ENCODE results near the gene TLL2.
A peak's percentile ranks its signal among the peaks of the same experiment; 100 is the strongest.

Gene TLL2

DNA sequence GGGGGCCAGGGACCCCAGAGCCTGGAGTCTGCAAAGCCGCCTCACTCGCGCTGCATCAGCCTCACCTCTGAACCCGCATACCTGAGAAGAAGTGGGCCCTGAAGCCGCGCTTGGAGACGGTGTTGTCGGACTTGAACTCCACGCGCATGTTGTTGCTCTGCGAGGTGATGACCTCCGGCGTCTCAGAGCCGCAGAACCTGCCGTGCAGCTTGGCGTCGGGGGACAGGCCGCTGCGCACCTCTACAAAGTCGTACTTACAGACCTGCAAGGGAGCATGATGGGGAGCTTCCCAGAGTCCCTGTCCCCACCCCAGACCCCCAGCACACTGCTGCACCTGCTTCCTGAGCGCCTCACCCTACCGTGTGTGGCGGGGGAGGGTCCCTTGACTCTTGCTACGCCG lies 129.2 kb downstream of the TLL2 start:
- no peak for DNase-seq

DNA sequence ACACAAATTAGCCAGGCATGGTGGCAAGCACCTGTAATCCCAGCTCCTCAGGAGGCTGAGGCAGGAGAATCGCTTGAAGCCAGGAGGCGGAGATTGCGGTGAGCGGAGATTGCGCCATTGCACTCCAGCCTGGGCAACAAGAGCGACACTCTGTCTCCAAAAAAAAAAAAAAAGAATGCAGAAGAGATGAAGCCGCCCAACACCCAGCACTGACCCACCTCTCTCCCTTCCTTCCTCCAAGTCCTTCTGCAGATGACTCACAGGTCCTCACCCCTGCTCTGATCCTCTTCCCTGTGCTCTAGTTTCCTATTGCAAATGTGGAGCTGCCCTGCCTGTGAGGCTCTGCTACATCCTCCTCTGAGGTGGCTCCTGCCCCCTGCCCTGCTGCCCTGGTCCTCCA lies 132.9 kb downstream of the TLL2 start:
- DNase-seq, result no peak

DNA sequence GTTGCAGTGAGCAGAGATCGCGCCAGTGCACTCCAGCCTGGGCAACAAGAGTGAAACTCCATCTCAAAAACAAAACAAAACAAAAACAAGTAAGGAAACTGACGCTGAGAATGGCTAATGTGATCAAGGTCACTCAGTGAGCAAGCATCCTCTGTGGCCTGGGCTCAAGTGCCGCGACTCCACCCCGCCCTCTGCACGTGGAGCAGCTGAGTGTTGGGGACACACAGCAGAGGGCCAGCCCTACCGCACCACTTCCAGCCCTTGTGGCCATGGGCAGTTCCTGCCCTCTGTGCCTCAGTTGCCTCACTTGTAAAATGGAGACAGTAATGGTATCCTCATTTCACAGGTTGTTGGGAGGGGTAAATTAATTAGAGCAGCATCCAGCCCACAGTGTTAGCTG lies 134.0 kb downstream of the TLL2 start:
- DNase-seq, result no peak

DNA sequence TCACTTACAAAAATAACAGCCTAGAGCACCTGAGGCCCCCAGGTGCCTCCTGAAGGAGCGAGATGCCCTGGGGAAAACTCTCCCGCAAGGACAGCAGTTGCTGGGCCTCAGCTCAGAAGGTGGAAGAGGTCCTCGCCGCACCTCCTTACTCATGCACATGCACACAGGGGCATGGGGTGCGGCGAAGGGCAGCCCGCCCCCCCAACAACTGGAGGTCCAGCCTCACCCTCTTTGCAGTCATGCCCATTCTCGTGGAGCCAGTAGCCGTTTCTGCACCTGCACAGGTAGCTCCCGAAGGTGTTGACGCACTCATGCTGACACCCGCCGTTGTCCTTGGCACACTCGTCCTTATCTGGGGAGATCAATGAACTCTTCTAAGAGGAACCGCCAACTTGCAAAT lies 135.0 kb downstream of the TLL2 start:
- DNase-seq, result no peak

DNA sequence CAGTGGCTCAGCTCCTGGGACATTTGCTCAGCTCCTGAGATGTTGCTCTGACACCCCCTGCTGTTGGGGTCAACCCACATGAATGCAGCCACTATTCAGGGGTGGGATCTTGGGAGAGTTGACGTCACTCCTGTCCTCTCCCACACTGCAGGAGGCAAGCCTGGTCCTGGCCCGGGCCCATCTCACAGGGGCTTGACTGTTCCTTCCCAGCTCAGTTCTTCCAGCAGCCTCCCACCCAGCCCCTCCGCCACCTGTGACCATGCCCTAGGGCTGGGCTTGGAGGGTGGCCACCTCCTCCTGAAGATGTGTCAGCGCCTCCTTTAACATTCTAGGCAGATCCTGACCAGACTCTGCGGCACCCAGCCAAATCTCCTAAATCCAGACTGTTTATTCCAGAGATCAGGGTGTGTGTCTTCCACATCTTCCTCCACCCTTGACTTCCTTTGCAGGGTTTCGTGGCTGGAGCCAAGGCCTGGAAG lies 135.9 kb downstream of the TLL2 start:
- DNase-seq, result no peak

DNA sequence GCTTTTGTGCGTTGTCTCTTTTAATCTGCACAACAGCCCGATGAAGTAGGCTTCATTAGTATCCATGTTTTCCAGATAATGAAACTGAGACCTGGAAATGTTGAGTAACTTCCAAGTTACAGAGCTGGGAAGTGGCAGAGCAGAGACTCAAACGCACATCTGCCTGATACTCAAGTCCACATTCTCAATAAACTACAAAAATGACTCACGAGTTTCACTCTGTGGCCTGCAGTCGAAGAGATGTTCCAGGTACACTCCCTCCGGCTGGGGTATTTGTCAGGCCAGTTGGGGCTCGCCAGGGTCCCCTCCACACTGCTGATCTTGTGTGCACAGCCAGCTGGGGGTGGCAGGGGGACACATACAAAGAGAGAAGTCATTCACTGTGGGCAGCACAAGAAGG lies 137.2 kb downstream of the TLL2 start:
- DNase-seq, result no peak

DNA sequence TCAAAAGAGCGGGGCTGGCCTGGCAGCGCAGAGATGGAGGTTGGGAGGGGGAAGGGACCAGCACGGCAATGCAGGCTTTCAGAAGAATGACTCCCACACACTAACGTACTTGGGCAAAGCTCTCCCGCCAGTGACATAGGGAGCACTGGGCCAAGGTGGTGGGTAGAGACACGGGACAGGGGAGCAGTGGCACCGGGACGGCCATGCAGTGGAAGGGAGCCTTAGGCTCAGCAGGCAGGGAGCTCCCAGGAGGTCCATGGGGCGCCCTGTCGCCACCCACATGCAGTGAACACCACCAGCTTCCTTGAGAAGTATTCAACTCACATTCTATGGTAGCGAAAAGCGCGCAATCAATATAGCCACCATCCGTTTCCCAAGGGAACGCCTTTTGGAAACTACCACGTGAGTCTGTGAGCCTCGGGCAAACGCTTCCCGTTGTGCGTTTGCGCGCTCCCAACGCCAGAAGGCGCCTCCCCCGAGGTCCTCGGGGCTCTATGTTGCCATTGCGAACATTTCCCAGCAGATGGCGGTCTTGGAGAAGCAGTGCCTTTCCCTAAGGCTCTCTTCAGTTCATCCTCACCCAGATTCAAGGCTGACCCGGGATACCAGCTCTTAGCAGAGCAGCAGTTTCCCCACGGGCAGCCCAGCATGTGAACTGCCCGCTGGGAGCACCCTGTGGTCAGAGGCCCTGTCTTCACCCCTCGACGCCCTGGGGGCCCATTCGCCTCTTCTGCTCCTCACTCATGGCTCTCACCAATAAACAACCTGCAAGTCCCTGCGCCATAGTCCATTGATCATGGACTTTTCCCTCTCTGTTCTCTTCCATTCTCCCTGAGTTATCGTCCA lies 138.5 kb downstream of the TLL2 start:
- DNase-seq, result peak; percentile 79

DNA sequence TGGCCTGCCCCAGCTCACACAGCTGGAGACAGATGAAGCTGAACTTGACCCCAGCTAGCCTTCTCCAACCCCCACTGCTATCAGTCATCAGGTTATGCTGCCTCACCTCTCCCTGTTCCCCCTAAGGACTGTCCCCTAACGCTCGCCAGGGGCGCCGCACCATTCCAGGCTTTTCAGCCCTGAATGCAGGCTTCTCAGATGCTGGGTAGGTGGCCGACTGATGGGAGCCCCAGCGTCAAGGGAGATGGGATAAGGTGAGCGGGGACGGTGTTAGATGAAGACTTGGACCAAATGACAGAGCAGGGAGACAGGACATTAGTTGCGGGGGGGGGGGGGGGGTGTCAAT lies 139.1 kb downstream of the TLL2 start:
- DNase-seq, result no peak

DNA sequence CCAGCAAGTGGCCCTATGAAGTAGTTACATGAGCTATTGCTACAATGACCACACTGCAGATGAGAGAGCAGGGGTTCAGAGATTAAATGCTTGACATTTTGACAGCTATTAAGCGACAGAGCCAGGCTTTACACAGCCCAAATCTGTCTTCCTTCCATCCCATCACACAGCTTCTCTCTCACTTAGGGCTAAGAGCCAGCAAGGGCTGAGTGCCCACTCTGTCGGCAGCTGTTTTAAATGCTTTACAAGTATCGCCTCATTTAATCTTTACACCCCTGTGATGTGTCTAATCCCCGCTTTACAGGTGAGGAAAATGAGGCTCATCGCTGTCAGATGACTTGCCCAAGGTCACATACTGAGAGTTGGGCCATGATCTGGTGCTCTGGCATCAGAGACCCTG lies 139.7 kb downstream of the TLL2 start:
- no peak for DNase-seq

DNA sequence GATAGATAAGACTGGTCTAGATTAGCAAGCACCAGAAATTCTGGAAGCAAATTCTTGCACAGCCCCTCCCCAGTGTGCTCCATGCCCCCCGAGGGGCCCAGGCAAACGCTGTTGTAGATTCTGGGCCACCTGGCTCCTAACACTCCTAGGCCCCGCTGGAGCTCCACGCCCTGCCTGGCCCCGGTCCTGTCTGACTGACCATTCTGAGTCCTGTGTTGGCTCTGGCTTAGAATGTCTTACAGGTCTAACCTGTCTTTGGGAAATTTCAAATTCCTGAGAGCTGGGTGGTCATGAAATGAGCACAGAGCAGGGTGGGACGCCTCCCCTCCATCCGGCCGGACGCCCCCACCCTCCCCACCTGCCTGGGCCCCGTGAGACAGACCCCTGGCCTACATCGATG lies 142.4 kb downstream of the TLL2 start:
- no peak for DNase-seq

DNA sequence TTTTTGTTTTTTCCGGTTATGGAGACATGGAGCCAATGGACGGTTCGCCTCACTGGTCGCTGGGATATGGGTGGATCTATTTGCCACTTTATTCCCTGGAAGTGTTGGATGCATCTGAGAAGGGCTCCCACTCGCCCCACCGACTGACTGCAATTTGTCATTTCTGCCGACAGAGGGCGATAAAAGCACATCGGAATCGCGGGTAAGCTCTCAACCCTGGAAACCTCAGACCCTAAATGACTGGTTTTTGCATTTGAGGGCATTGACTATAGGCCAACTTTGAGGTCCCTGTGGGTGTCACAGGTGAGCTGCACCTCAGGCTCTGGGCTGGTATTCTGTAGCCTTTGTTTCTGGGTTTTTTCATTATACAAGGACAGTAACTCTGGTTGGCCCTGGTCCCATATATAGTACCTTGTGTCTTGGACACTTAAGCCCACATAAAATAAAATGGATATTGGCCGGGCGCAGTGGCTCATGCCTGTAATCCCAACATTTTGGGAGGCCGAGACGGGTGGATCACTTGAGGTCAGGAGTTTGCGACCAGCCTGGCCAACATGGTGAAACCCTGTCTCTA lies 143.1 kb downstream of the TLL2 start:
- DNase-seq, result peak; percentile 12

DNA sequence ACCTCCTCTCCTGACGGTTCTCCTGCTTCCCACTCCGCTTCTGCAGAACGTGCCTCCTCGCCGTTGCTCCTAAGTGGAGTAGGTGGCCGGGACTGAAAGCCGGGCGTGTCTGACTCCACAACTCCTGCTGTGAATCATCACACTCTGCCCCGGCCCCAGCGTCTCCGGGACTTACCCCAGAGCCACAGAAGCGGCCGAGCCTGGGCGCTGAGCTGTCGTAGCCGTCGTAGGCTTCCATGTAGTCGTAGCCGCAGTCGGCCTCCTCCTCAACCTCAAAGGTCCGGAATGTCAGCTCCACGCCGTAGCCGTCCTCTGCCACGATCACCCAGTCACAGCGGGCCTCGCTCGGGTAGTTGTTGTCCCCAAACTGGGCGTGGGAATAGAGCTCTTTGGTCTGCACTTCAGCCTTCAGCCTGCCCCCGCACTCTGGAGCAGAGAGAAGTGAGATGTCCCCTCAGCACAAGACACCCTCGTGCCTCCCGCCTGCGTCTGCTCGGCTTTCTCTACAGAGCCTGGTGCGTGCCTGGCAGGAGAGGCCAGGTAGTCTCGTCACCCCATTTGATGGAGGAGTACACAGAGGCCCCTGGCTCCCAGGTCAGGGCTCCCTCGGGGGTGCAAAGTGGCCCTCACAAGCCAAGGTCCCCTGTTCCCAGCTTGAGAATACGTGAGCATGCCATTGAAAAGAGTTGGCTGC lies 143.7 kb downstream of the TLL2 start:
- DNase-seq, result no peak

DNA sequence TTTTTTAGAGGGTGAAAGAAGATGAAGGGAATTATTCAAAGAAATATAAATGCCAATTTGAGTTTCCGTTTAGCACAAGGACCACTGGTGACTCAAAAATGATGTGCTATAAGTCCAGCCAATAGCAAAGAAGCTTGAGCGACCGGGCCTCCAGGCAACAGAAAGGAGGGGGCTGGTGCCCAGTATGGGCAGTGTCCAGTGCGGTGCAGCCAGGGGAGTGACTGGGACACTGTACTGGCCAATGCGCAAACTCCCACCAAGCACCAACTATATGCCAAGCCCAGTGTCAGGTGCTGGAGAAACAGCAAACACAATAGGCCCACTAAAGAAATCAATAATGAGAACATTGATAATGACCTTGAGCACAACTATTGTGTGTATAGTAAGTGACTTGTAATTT lies 144.8 kb downstream of the TLL2 start:
- DNase-seq, result no peak

DNA sequence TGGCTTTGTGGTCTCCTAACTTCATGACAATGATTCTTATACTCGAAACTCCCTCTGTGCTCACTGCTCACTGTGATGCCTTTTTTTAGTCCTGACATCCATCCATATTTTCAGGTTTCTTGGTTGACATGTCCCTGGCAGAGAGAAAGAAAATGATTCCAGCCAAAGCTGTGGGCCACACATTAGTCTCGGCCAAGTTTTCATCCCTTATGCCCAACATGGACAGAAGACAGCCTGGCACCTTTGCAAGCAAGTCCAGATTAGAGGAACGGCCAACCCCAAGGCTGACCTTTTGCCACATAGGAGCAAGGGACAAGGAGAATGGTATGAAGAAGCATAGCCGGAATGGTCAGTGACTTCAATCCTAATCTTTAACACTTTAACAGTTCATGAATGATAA lies 146.3 kb downstream of the TLL2 start:
- DNase-seq, result no peak

DNA sequence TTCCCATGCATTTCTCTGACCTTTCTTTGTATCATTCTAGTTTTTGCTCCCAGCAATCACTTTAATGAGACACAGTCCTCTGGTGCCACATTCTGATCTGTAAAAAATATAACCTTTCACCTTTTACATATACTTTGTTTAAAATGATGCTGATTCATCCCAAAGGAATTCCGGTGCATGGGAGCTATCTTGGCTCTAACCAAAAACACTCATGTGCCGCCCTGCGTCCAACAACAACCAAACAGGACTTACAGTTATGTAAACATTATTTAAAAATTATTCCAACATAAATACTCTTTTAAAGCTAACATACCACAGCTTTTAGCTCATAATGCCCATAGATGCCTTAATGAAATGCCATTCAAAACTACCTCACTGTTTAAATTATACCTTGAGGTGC lies 147.2 kb downstream of the TLL2 start:
- DNase-seq, result no peak

DNA sequence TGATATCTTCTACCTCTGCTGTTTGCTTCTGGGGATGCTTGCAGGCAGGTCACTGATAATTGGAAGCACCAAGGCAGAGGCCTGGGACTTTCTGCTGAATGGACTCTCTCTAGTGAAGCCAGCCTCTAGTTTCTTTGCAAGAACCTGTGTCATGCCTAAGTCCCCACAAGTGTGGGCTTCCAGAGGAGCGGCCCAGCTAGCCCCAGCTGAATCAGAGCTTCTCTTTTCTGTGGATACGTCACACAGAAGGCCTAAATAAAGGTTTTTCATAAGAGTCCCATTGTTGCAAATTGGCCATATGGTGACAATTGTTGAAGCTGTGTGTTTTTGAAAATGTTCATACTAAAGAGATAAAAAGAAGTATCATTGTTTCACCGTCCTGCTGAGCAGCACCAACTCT lies 148.2 kb downstream of the TLL2 start:
- no peak for DNase-seq

DNA sequence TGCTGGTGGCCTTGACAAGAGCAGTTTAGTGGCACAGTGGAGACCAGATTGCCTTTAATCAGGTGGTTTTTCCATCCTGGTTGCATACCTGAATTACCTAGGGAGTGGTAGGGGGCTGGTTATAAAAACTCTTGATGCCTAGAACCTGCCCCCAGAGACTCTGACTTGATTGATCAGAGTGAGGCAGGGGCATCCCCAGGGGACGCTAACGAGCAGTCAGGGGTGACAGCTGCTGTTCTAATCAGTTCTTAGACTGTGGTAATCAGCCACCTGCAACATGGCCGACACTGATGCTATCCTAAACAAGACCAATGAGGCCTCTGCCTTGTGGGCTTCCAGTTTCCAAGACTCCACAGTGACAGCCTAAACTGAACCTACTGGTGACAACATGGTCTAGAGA lies 153.0 kb downstream of the TLL2 start:
- no peak for DNase-seq

DNA sequence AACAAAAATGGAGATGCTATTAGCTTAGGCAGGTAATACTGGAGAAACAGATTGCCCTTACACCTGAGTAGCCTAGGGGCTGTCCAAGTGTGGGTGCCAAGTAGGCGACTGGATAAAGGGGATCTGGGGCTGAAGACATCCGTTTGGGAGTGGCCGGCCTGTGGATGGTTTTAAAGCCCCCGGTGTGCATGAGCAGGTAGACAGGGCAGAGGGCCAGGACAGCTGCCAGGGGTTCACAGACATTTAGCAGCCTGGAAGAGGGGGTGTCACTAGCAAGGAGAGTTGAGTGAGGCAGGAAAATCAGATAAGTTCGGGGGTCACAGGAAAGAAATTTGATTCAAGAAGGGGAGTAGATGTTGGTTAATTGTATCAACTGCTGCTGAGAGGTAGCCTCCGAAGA lies 153.4 kb downstream of the TLL2 start:
- DNase-seq, result no peak

DNA sequence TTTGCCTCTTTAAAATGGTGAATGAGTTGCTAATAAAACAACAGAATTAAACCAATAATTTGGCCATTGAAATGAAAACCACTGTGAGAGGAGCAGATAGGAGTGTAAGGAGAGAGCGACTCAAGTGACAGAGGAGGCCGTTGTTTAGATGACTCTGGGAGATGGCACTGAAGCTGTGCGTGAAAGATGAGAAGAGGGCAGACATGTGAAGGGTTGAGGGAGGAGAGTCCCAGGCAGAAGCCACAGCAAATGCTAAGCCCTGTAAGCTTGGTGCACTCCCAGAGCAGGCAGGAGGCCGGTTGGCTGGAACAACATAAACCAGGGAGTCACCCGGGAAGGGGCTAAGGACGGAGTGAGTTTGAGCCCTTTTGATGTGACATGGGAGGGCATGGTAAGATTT lies 154.1 kb downstream of the TLL2 start:
- DNase-seq, result no peak

DNA sequence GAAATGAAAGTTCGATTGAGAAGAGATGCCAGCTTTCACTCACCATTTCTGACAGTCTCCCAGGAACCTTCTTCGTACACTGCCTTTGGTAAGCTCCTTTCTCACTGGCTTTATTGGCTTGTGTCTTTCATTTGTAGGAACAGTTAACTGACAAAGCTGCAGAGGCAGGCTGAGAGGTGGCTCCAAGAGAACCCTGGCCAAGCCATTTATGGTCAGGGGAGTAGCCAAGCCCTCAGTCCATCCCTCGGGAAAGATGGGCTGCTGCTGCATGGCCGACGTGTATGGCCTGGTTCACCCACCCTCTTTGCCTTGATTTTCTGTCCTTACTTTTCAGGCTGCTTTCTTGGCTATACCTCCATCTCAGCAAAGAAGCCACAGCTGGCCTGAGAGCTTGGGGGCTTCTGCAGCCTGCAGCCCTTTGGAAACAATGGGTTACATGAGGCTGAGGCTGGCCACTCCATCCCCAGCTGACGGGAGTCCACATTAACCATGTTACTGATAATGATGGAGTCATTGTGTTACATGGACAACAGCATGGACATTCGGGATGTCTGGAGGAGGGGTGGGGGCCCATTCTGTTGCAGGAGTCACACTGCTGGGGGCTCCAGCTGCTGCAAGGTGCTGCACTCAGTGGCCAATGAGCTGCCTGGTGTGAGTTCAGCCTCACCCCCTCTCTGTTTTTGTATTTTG lies 154.7 kb downstream of the TLL2 start, which contains the start of gene OPALIN:
Gene OPALIN, minus strand, starts transcription at position 152 of the 690 bp plus-strand sequence. Its CDS starts 106 bp downstream, at position 46.
- DNase-seq, result no peak

DNA sequence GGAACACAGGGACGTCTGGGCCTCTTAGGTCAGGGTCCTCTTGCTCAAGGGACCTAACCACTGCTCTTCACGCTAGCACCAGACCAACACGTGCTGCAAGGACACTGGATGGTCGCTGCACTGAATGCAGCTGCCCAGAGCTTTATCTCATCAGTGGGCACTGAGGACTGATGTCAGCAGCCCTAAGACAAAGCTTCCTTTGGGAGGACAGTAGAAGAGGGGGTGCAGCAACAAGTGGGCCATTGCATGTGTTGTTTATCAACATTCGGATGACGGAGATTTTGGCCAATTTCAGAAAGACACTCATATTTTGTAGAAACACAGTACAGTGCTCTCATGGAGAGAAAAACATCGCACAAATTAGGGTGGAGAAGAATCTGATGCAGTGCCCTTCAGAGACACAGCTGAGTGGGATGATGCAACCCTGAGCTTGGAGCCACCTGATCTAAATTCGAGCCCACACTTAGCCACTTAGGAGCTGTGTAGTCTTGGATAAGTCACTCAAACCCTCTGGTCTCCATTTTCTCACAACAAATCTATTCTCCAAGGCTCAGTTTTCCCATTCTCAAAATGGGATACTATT lies 156.6 kb downstream of the TLL2 start:
- DNase-seq, result no peak

DNA sequence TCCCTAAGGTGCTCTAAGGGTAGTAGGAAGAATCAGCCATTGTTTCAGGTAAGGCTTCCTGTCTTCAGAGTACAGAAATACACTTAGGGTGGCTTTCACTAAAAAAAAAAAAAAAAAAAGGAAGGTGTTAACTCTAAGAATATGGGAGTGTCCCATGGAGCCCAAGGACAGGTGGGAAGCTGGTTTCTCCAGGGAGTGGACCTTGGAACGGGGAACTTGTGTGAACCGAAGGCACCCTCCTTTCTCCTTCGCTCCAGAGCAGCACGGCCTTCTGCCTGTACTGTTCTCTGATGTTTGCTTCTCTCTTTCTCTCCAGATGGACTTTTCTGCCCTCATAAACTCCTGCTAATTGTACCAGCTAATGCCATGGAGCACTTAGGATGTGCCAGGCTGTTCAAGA lies 161.1 kb downstream of the TLL2 start:
- DNase-seq, result no peak

DNA sequence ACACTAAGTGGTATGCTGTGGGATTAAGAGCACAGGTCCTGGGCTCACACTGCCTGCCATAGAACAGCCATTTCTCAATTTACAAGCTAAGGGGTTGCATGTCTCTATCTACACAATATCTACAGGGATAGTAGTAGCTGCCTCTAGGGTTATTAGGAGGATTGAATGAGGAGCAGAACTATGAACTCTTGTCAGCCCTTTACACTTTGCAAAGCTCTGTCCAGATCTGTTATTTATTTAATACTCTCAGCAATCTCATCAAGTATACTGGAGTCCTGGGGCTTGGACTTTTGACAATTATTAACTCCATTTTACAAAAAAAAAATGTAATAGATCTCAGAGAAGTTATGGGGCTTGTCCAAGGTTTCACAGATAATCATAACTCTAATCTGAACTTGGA lies 161.7 kb downstream of the TLL2 start:
- DNase-seq, result no peak
